Heart right ventricle (tissue), 16 donors: Measurements from ENCODE around the gene CNOT11. TPM values are rescaled to one million over a fixed set of nuclear protein-coding genes. Genes with fewer than 3 reads are reported as not detected.

Experiments used
- ATAC-seq, 8 donors: fragments of 200-7000 bp; cut with Tn5 transposase; one replicate each; pipeline ENCODE4 v1.9.1; 2020; ENCODE audit warnings: mild to moderate bottlenecking in 8 of 8, moderate library complexity in 8 of 8, moderate number of reproducible peaks in 1 of 8
- DNase-seq, 2 donors: peaks; one replicate each; pipeline ENCODE4 v3.0.0-alpha.2; 2020
- H3K27ac ChIP-seq, 10 donors: fragments of 200-600 bp; sonication (generic) in 2 of 10; one replicate each; pipeline versions ENCODE4 v1.5.0 to v1.8.0; 2020 to 2022; ENCODE audit warnings: mild to moderate bottlenecking in 3 of 10
- H3K27me3 ChIP-seq, 7 donors: fragments of 200-600 bp; one replicate each; pipeline ENCODE4 v1.8.0; 2021 to 2022; ENCODE audit warnings: mild to moderate bottlenecking in 2 of 7
- H3K36me3 ChIP-seq, 9 donors: fragments of 200-600 bp; sonication (generic) in 1 of 9; one replicate each; pipeline versions ENCODE4 v1.5.0 to v1.8.0; 2020 to 2022; ENCODE audit warnings: mild to moderate bottlenecking in 2 of 9
- H3K4me1 ChIP-seq, 9 donors: fragments of 200-600 bp; sonication (generic) in 1 of 9; one replicate each; pipeline versions ENCODE4 v1.5.0 to v1.8.0; 2020 to 2022; ENCODE audit warnings: mild to moderate bottlenecking in 4 of 9
- H3K4me3 ChIP-seq, 10 donors: fragments of 200-600 bp; sonication (generic) in 2 of 10; one replicate each; pipeline versions ENCODE4 v1.5.0 to v1.8.0; 2020 to 2022; ENCODE audit warnings: mild to moderate bottlenecking in 7 of 10, moderate library complexity in 2 of 10
- H3K9me3 ChIP-seq, 11 donors: fragments of 200-600 bp in 10 of 11; sonication (generic) in 2 of 11; one replicate each; pipeline versions ENCODE4 v1.5.0 to v1.8.0; 2013 to 2022; ENCODE audit warnings: mild to moderate bottlenecking in 2 of 11, control low read depth in 1 of 11, moderate library complexity in 1 of 11
- WGBS, 2 donors: extraction: QIAGEN DNeasy Blood & Tissue Kit; methylation state at CpG; one replicate each; pipeline ENCODE4 v1.1.7; 2013; ENCODE audit warnings: inconsistent platforms in 1 of 2; 5-methylcytosine and 5-hydroxymethylcytosine counted together
- intact Hi-C, 10 donors: fragments of 100-400 bp; cut with DNase I; formaldehyde crosslinking; loops; one replicate each; pipeline versions ENCODE4 v1.11.1 to v1.14.2; 2022
- polyA plus RNA-seq, 2 donors: library from polyadenylated mRNA; stranded (reverse); fragments of 200-250 nt; gene quantifications; one replicate each; pipeline ENCODE4 v1.2.3, GENCODE V29; 2013
- total RNA-seq, 10 donors: library from RNA; stranded (reverse); fragmentation: NEBNext Ultra II Directional in 3 of 10; extraction: Animal tissue kit (Norgen Biotek cat#: 25700) in 3 of 10; gene quantifications; one replicate each; pipeline versions ENCODE4 v1.2.1 to v1.2.4, GENCODE V29; 2021 to 2023
- TF ChIP-seq, protein P1 (sequence below), 9 donors: fragments of 200-600 bp; sonication (generic) in 2 of 9; IDR thresholded peaks; one replicate each; pipeline versions ENCODE4 v1.5.0 to v1.8.0; 2021 to 2022; ENCODE audit warnings: antibody characterized with exemption in 9 of 9, mild to moderate bottlenecking in 5 of 9, moderate library complexity in 1 of 9
- donor health status: Arrhythmogenic right ventricular cardiomyopathy.
- donor health status: ischemic (EF 13 %, LVEDD 7.1; RV severe dilation, severe dysfunction).
- donor health status: healthy with polysubstance abuse.
- donor health status: DM: no; HTN: yes; CAD: no.
- donor health status: DM: no; HTN: no; CAD: no.
- donor health status: ischemic (EF 25% LVEDD 6.9; RV normal size, moderate dysfunction).
- donor health status: ischemic (EF 25% LVEDD 5.7; RV mildly dilated, moderate dysfunction).
- donor health status: healthy.
- donor health status: DM: yes; HTN: yes; CAD: no.
- donor health status: Ischemic cardiomyopathy.
- donor health status: ischemic (EF 35%, LVEDD 5.7; RV mildly dilated, moderate dysfunction).
- donor health status: nonischemic (EF 11% LVEDD 7.7; RV severe dilation, severe dysfunction).
- donor health status: DM: yes; HTN: yes; CAD: no.
- donor health status: PGD.
- donor health status: ischemic (EF 29% LVEDD 5.4; RV normal size, mild dysfunction).
- donor health status: nonischemic (EF 23%, LVEDD 6.1; RV moderate dilation, normal function).

CNOT11 gene
- total and polyA plus RNA-seq, 12 donors, result 14.5 to 77.1 (median 43.8) TPM

- intact Hi-C loops, result no loop called here
- Histone ChIP-seq H3K27ac (peak overlapping the region in 3 of 10 donors; percentile 15 to 74 (median 58)), H3K4me3 (no peak overlapping the region), H3K4me1 (peaks cover 0 to 48% (median 20%) of the 10 kb centered on the region in 9 donors), H3K36me3 (peaks cover 0 to 100% (median 46%) of the 10 kb centered on the region in 9 donors), H3K9me3 (no peaks in the 10 kb centered on the region), H3K27me3 (no peaks in the 10 kb centered on the region)
- ATAC-seq (no peak), DNase-seq (no peak)
- WGBS, 2 donors, result 70 to 74% methylated on average over 15 of the region's 15 CpGs
- TF ChIP-seq, protein P1, sequence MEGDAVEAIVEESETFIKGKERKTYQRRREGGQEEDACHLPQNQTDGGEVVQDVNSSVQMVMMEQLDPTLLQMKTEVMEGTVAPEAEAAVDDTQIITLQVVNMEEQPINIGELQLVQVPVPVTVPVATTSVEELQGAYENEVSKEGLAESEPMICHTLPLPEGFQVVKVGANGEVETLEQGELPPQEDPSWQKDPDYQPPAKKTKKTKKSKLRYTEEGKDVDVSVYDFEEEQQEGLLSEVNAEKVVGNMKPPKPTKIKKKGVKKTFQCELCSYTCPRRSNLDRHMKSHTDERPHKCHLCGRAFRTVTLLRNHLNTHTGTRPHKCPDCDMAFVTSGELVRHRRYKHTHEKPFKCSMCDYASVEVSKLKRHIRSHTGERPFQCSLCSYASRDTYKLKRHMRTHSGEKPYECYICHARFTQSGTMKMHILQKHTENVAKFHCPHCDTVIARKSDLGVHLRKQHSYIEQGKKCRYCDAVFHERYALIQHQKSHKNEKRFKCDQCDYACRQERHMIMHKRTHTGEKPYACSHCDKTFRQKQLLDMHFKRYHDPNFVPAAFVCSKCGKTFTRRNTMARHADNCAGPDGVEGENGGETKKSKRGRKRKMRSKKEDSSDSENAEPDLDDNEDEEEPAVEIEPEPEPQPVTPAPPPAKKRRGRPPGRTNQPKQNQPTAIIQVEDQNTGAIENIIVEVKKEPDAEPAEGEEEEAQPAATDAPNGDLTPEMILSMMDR (IDR thresholded peaks at IDR 0.05), result no peak
Measured at GRCh38 chr2:101267671-101268656, 15.3 kb downstream of the CNOT11 start.

GRCh38 chr2:101270700-101271259, 18.1 kb downstream of the CNOT11 start:
- Histone ChIP-seq H3K36me3 (peaks cover 0 to 98% (median 48%) of the 10 kb centered on the region in 9 donors), H3K4me3 (no peak overlapping the region), H3K27ac (no peak overlapping the region), H3K27me3 (no peaks in the 10 kb centered on the region), H3K4me1 (peaks cover 0 to 26% (median 8%) of the 10 kb centered on the region in 9 donors), H3K9me3 (no peaks in the 10 kb centered on the region)
- DNase-seq (no peak), ATAC-seq (no peak)
- intact Hi-C loops, result loop anchor here in 1 of 10 donors (5.0 kb wide), 1 partner anchor 282 kb away; no protein-coding TSS in a partner anchor
- TF ChIP-seq, protein P1 (IDR thresholded peaks at IDR 0.05), result no peak
- WGBS, 2 donors, result 86 to 87% methylated on average over 8 of the region's 8 CpGs

GRCh38 chr2:101272045-101272784, 19.5 kb downstream of the CNOT11 start:
- Histone ChIP-seq H3K27me3 (no peaks in the 10 kb centered on the region), H3K9me3 (no peaks in the 10 kb centered on the region), H3K27ac (no peak overlapping the region), H3K4me3 (no peak overlapping the region), H3K36me3 (peaks cover 0 to 98% (median 48%) of the 10 kb centered on the region in 9 donors), H3K4me1 (peaks cover 0 to 13% (median 4%) of the 10 kb centered on the region in 9 donors)
- TF ChIP-seq, protein P1 (IDR thresholded peaks at IDR 0.05), result no peak
- no peak for ATAC-seq
- intact Hi-C loops, result loop anchor here in 1 of 10 donors (5.0 kb wide), 1 partner anchor 280 kb away; no protein-coding TSS in a partner anchor
- 77 to 81% methylated on average over 3 of the region's 3 CpGs for WGBS, 2 donors
- no peak for DNase-seq

DNA sequence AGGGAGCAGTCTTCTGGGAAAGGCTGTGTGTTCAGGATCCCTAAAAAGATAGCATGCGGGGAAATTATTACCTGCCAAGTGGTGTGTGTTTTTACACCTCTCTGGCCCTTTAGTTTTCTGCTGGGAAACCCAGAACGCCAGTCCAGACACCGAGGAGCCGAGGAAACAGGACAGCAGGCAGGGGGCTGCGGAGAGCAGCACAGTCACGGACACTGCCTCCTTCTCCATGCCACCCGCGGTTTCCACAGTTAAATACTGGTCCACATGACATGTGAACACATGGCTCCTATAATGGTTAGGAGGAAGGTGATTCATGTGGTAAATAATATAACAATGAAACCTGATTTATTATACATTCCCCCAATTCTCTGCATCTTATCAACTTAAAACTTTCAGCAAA, 20.4 kb downstream of the CNOT11 start:
- Histone ChIP-seq H3K4me1 (peaks cover 0 to 8% (median 4%) of the 10 kb centered on the region in 9 donors), H3K4me3 (no peak overlapping the region), H3K27me3 (no peaks in the 10 kb centered on the region), H3K9me3 (no peaks in the 10 kb centered on the region), H3K27ac (no peak overlapping the region), H3K36me3 (peaks cover 0 to 98% (median 48%) of the 10 kb centered on the region in 9 donors)
- 80 to 85% methylated on average over 8 of the region's 8 CpGs for WGBS, 2 donors
- DNase-seq (no peak), ATAC-seq (peak in 2 of 8 donors; percentile 33 to 35)
- intact Hi-C loops, result loop anchor here in 1 of 10 donors (5.0 kb wide), 1 partner anchor 279 kb away; no protein-coding TSS in a partner anchor
- TF ChIP-seq, protein P1 (IDR thresholded peaks at IDR 0.05), result no peak
